ENCODE data around the gene KIF6. TPM values are rescaled to one million over a fixed set of nuclear protein-coding genes. Genes with fewer than 3 reads are reported as not detected.
"Not testable (repeated sequence)": the region's sequence is repeated elsewhere in the genome, so short reads cannot be mapped to it uniquely, and the experiment has no call there.

KIF6 gene
- total and polyA plus RNA-seq, 8 donors = 0.19 to 1.0 (median 0.44) TPM

DNA sequence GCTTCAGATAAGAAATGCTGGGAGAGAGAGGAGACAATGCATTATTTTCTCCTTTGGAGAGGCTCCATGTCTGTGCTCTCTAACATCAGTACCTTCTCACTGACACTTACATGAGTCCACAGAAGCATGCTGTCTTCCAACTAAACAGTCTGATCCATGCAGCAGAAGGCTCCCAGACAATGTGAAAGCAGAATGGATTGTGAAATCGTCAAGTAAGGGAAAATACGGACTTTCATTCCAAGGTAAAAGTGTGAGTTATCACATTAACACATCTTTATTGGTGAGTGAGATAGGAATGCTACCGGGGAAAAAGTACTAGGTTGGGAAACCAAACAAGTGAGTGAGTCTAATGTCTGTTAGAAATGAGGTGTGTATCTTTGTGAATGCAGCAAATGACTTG, 235.1 kb downstream of the KIF6 start:
- Histone ChIP-seq H3K27me3 (no peaks in the 10 kb centered on the region), H3K9me3 (no peaks in the 10 kb centered on the region), H3K4me1 (no peaks in the 10 kb centered on the region), H3K4me3 (no peak overlapping the region), H3K36me3 (no peaks in the 10 kb centered on the region), H3K27ac (no peak overlapping the region)
- WGBS, 2 donors = 67 to 68% methylated on average over 3 of the region's 3 CpGs
- intact Hi-C loops (cut with DNase I) = no loop called here
- ATAC-seq (no peak), FAIRE-seq (no peak), DNase-seq (no peak)
- TF ChIP-seq, protein P1, sequence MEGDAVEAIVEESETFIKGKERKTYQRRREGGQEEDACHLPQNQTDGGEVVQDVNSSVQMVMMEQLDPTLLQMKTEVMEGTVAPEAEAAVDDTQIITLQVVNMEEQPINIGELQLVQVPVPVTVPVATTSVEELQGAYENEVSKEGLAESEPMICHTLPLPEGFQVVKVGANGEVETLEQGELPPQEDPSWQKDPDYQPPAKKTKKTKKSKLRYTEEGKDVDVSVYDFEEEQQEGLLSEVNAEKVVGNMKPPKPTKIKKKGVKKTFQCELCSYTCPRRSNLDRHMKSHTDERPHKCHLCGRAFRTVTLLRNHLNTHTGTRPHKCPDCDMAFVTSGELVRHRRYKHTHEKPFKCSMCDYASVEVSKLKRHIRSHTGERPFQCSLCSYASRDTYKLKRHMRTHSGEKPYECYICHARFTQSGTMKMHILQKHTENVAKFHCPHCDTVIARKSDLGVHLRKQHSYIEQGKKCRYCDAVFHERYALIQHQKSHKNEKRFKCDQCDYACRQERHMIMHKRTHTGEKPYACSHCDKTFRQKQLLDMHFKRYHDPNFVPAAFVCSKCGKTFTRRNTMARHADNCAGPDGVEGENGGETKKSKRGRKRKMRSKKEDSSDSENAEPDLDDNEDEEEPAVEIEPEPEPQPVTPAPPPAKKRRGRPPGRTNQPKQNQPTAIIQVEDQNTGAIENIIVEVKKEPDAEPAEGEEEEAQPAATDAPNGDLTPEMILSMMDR (IDR thresholded peaks at IDR 0.05) = no peak

DNA sequence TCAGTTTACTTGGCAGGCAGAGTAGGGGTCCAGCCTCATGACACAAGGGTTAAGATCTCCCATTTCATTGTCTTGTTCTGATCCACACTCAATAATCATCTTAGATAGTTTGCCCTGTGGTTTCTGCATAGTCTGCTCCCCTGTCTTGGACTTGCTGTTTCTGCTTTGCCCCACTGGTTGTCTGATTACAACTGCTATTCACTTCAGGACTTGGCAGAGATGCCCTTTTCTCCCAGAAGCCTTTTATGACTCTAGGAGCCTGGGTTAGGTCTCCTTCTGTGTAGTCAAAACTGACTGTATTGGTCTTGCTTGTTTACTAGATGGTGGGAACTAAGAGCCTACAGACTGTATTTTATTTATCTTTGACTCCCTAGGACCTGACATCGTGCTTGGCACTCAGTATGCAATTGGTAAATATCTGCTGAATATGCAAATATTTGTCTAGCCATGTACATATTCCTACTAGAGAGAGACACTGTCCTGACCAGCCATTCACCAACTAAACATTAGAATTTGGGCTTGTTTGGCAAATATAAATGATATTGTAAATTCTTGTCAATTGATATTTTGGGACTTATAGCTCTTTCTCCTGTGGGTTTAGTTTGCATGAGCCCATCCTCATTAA, 236.8 kb downstream of the KIF6 start:
- no peak for FAIRE-seq
- H3K27ac ChIP-seq = no peak overlapping the region
- 24 to 39% methylated on average over 1 of the region's 1 CpG for WGBS, 2 donors
- H3K4me3 ChIP-seq = no peak overlapping the region
- no peaks in the 10 kb centered on the region for H3K9me3 ChIP-seq
- DNase-seq = no peak
- no peaks in the 10 kb centered on the region for H3K27me3 ChIP-seq
- no peaks in the 10 kb centered on the region for H3K4me1 ChIP-seq
- ATAC-seq = no peak
- intact Hi-C loops (cut with DNase I) = no loop called here
- no peaks in the 10 kb centered on the region for H3K36me3 ChIP-seq
- TF ChIP-seq, protein P1 (IDR thresholded peaks at IDR 0.05) = no peak

DNA sequence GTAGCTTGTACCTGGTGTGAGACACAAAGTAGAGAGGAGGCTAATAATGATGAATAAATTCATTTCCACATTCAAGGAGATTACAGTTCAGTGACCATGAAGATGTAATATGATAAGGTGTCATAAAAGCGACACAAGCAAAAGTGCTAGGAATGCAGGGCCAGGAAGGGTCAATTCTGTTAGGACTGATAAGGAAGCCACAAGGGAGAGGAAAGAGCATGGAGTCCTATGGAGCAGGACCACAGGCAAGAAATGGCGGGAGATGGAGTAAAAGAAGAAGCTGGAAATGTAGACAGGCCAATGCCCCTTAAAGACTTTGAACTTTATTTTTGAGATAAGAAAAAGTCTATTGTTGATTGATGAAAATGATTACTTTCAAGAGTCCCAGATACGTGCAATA, 240.9 kb downstream of the KIF6 start:
- FAIRE-seq = no peak
- intact Hi-C loops (cut with DNase I) = no loop called here
- no peak overlapping the region for H3K4me3 ChIP-seq
- ATAC-seq = no peak
- H3K4me1 ChIP-seq = no peaks in the 10 kb centered on the region
- no peaks in the 10 kb centered on the region for H3K9me3 ChIP-seq
- DNase-seq = no peak
- no peak overlapping the region for H3K27ac ChIP-seq
- WGBS, 2 donors = 86 to 93% methylated on average over 3 of the region's 3 CpGs
- TF ChIP-seq, protein P1 (IDR thresholded peaks at IDR 0.05) = no peak
- no peaks in the 10 kb centered on the region for H3K27me3 ChIP-seq
- H3K36me3 ChIP-seq = no peaks in the 10 kb centered on the region

DNA sequence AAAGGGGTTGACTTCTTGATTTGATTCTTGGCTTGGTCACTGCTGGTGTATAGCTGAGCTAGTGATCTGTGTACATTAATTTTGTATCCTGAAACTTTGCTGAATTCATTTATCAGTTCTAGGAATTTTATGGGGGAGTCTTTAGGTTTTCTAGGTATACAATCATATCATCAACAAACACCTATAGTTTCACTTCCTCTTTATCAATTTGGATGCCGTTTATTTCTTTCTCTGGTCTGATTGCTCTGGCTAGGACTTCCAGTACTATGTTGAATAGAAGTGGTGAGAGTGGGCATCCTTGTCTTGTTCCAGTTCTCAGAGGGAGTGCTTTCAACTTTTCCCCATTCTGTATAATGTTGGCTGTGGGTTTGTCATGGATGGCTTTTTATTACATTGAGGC, 245.4 kb downstream of the KIF6 start:
- 73 to 93% methylated on average over 1 of the region's 1 CpG for WGBS, 2 donors
- H3K9me3 ChIP-seq; ATAC-seq; intact Hi-C loops (cut with DNase I); H3K27ac ChIP-seq; H3K27me3 ChIP-seq; H3K36me3 ChIP-seq; H3K4me1 ChIP-seq; FAIRE-seq; DNase-seq; H3K4me3 ChIP-seq: not testable (repeated sequence)

DNA sequence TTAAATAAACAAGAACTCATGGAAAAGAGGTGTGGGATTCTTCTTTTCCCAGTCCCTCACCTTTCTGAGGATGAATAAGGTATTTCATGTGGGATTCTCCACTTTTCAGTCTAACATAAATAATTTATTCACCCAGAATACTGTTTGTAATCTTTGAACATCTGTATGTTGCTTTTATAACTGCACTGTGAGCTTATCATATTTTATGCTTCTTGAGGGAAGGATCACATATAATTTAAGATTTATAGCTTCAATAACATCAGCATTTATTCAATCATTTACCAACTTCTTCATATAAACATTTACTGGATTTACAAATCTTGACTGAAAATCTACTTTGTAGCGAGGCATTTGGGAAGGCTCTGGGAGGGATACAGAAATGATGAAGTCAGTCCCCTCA, 248.5 kb downstream of the KIF6 start:
- 82 to 89% methylated on average over 1 of the region's 1 CpG for WGBS, 2 donors
- DNase-seq (no peak), ATAC-seq (no peak), FAIRE-seq (no peak)
- no peaks in the 10 kb centered on the region for H3K36me3 ChIP-seq
- no peaks in the 10 kb centered on the region for H3K27me3 ChIP-seq
- TF ChIP-seq, protein P1 (IDR thresholded peaks at IDR 0.05) = no peak
- H3K27ac ChIP-seq = no peak overlapping the region
- no peaks in the 10 kb centered on the region for H3K9me3 ChIP-seq
- intact Hi-C loops (cut with DNase I) = no loop called here
- H3K4me3 ChIP-seq = no peak overlapping the region
- H3K4me1 ChIP-seq = no peaks in the 10 kb centered on the region
